Tibial nerve (tissue), 4 donors: ENCODE measurements around the gene CDHR3.

Source experiments
- CTCF ChIP-seq, 5 experiments: fragments of 200-600 bp in 3 of 5; fragments of 450-650 bp in 2 of 5; sonication (generic) in 3 of 5; IDR thresholded peaks; one replicate each; pipeline ENCODE4 v1.5.1; 2016 to 2019; ENCODE audit warnings: antibody characterized with exemption in 5 of 5, mild to moderate bottlenecking in 3 of 5, moderate library complexity in 2 of 5
- EP300 ChIP-seq, 2 donors: sonication (generic); formaldehyde crosslinking; IDR thresholded peaks; one replicate each; pipeline ENCODE4 v1.6.1; 2017; ENCODE audit warnings: antibody characterized with exemption in 2 of 2, mild to moderate bottlenecking in 1 of 2

GRCh38 chr7:105989191-105989590 is 26.1 kb downstream of the CDHR3 start:
- TF ChIP-seq CTCF (IDR thresholded peaks at IDR 0.05), result no peak
- no peak for TF ChIP-seq EP300 (IDR thresholded peaks at IDR 0.05)
